Liver (tissue), 9 donors: Measurements from ENCODE around the gene FGF1. TPM values are rescaled to one million over a fixed set of nuclear protein-coding genes. Genes with fewer than 3 reads are reported as not detected.

Experiments
- DNase-seq: peaks from one replicate; pipeline ENCODE4 v3.0.0-alpha.2; 2017; ENCODE audit warnings: low spot score
- H3K27ac ChIP-seq, 2 donors: one replicate each; pipeline ENCODE4 v1.7.0; 2013; ENCODE audit warnings: inconsistent platforms in 2 of 2, low read length in 2 of 2, control low read depth in 1 of 2, low read depth in 1 of 2, mild to moderate bottlenecking in 1 of 2
- H3K27me3 ChIP-seq, 4 donors: one replicate each; pipeline versions ENCODE4 v1.6.1 to v1.7.0; 2013; ENCODE audit warnings: low read length in 3 of 4, inconsistent platforms in 1 of 4, mild to moderate bottlenecking in 1 of 4, moderate library complexity in 1 of 4; ENCODE audit not compliant: control insufficient read depth in 4 of 4, insufficient read depth in 4 of 4
- H3K36me3 ChIP-seq, 4 donors: one replicate each; pipeline versions ENCODE4 v1.6.1 to v1.7.0; 2013; ENCODE audit warnings: low read length in 3 of 4, mild to moderate bottlenecking in 3 of 4, low read depth in 1 of 4, moderate library complexity in 1 of 4; ENCODE audit not compliant: control insufficient read depth in 4 of 4, insufficient read depth in 3 of 4
- H3K4me1 ChIP-seq, 4 donors: one replicate each; pipeline versions ENCODE4 v1.6.1 to v1.7.0; 2013; ENCODE audit warnings: low read length in 3 of 4, mild to moderate bottlenecking in 3 of 4, moderate library complexity in 1 of 4; ENCODE audit not compliant: control insufficient read depth in 4 of 4, insufficient read depth in 4 of 4
- H3K4me3 ChIP-seq, 3 donors: one replicate each; pipeline versions ENCODE4 v1.6.1 to v1.7.0; 2013; ENCODE audit warnings: low read length in 3 of 3, control low read depth in 1 of 3, low read depth in 1 of 3, mild to moderate bottlenecking in 1 of 3
- H3K9ac ChIP-seq, 2 donors: one replicate each; pipeline ENCODE4 v1.7.0; 2013; ENCODE audit warnings: low read length in 2 of 2, mild to moderate bottlenecking in 2 of 2, moderate library complexity in 2 of 2, control low read depth in 1 of 2, low read depth in 1 of 2
- H3K9me3 ChIP-seq, 4 donors: one replicate each; pipeline versions ENCODE4 v1.6.1 to v1.7.0; 2013; ENCODE audit warnings: low read length in 3 of 4; ENCODE audit not compliant: control insufficient read depth in 4 of 4
- ATF3 ChIP-seq: IDR thresholded peaks from 2 replicates; pipeline ENCODE4 v1.6.1; 2016; ENCODE audit warnings: antibody characterized with exemption
- CTCF ChIP-seq: fragments of 150-350 bp; IDR thresholded peaks from 2 replicates; pipeline ENCODE4 v1.5.1; 2017; ENCODE audit warnings: improper control_type of control experiment, low read depth, low read length; ENCODE audit not compliant: missing input control
- EGR1 ChIP-seq, 2 donors: IDR thresholded peaks; 2 replicates each; pipeline ENCODE4 v1.6.1; 2016 to 2018; ENCODE audit warnings: antibody characterized with exemption in 2 of 2, low read depth in 2 of 2
- FOXA1 ChIP-seq: IDR thresholded peaks from 2 replicates; pipeline ENCODE4 v1.6.1; 2016; ENCODE audit warnings: antibody characterized with exemption
- GABPA ChIP-seq, 2 donors: IDR thresholded peaks in 1 of 2; conservative IDR thresholded peaks in 1 of 2; 2 replicates each; pipeline ENCODE4 v1.6.1; 2016; ENCODE audit warnings: antibody characterized with exemption in 2 of 2, mild to moderate bottlenecking in 1 of 2, moderate library complexity in 1 of 2
- HNF4G ChIP-seq: IDR thresholded peaks from 2 replicates; pipeline ENCODE4 v1.6.1; 2016; ENCODE audit warnings: antibody characterized with exemption
- MAX ChIP-seq: IDR thresholded peaks from 2 replicates; pipeline ENCODE4 v1.6.1; 2016; ENCODE audit warnings: antibody characterized with exemption
- NR2F2 ChIP-seq: IDR thresholded peaks from 2 replicates; pipeline ENCODE4 v1.6.1; 2016; ENCODE audit warnings: antibody characterized with exemption
- RAD21 ChIP-seq, 2 donors: IDR thresholded peaks; 2 replicates each; pipeline ENCODE4 v1.6.1; 2016; ENCODE audit warnings: antibody characterized with exemption in 2 of 2, mild to moderate bottlenecking in 2 of 2
- REST ChIP-seq: IDR thresholded peaks from 2 replicates; pipeline ENCODE4 v1.6.1; 2016; ENCODE audit warnings: antibody characterized with exemption, mild to moderate bottlenecking
- RXRA ChIP-seq, 2 donors: IDR thresholded peaks; 2 replicates each; pipeline ENCODE4 v1.6.1; 2017 to 2018; ENCODE audit warnings: antibody characterized with exemption in 2 of 2, mild to moderate bottlenecking in 1 of 2
- SP1 ChIP-seq: IDR thresholded peaks from 2 replicates; pipeline ENCODE4 v1.6.1; 2018; ENCODE audit warnings: antibody characterized with exemption, mild to moderate bottlenecking
- TAF1 ChIP-seq: conservative IDR thresholded peaks from 2 replicates; pipeline ENCODE4 v1.6.1; 2016; ENCODE audit warnings: antibody characterized with exemption, mild to moderate bottlenecking
- YY1 ChIP-seq: IDR thresholded peaks from 2 replicates; pipeline ENCODE4 v1.6.1; 2016; ENCODE audit warnings: antibody characterized with exemption, mild to moderate bottlenecking
- WGBS: extraction: QIAGEN DNeasy Blood & Tissue Kit; methylation state at CpG from one replicate; pipeline ENCODE4 v1.1.7; 2013; 5-methylcytosine and 5-hydroxymethylcytosine counted together
- polyA plus RNA-seq, 2 donors: library from polyadenylated mRNA; stranded (reverse) in 1 of 2; unstranded in 1 of 2; fragments of 200-250 nt in 1 of 2; fragments of >200 nt in 1 of 2; fragmentation: Nextera tagmentation in 1 of 2; extraction: Ambion mirVana in 1 of 2; gene quantifications; one replicate each; pipeline versions ENCODE4 v1.2.1 to v1.2.3, GENCODE V29; 2013 to 2015
- total RNA-seq, 2 donors: library from RNA; depleted of rRNA; stranded (reverse); fragments of >200 nt; gene quantifications; one replicate each; pipeline ENCODE4 v1.2.3, GENCODE V29; 2014
- donor health status: healthy.
- donor health status: healthy.
- donor health status: healthy.
- donor health status: healthy.
- donor health status: healthy.

Gene FGF1
- total and polyA plus RNA-seq, 4 donors, result 0.05 to 0.25 (median 0.16) TPM

DNA sequence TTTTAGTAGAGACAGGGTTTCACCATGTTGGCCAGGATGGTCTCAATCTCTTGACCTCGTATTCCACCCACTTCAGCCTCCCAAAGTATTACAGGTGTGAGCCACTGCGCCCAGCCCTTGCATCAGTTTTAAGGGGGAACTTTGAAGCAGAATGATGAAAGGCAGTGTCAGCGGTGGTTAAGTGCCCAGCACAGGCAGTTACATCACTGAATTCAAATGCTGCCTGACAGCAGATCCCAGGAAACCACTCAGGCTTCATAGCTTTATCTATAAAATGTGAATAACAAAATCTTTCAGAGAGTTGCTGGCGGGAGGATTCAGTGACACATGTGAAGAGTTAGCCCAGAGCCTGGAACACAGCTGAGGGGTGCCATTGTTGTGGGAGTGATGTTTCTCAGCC is 26.5 kb downstream of the FGF1 start:
- H3K9ac ChIP-seq, result no peak overlapping the region
- H3K4me1 ChIP-seq, result no peaks in the 10 kb centered on the region
- H3K27me3 ChIP-seq, result no peaks in the 10 kb centered on the region
- H3K9me3 ChIP-seq, result no peaks in the 10 kb centered on the region
- no peak overlapping the region for H3K27ac ChIP-seq
- DNase-seq, result no peak
- H3K4me3 ChIP-seq, result no peak overlapping the region
- TF ChIP-seq GABPA (IDR thresholded peaks at IDR 0.05 in 1 of 2, conservative IDR thresholded peaks at IDR 0.05 in 1 of 2), result no peak
- no peaks in the 10 kb centered on the region for H3K36me3 ChIP-seq
- WGBS, result 93% methylated on average over 4 of the region's 4 CpGs

DNA sequence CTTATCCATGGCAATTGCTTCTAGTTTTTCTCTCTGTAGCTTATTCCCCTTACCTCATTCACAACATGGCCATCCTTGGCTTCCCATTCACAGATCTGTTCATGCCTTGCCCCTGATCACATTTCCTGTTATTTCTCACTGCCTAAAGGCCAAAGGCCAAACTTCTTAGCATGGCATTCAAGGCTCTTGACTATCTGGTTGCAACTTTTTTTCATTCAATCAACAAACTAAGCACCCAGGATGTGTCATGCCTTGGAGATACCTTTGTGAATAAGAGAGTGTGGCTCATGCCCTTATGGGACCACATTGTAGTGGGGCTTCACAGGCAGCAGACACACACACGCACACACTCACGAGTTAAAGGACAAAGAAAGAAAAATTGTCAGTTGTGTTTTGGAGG is 27.6 kb downstream of the FGF1 start:
- Histone ChIP-seq H3K4me1 (no peaks in the 10 kb centered on the region), H3K27ac (no peak overlapping the region), H3K9ac (no peak overlapping the region), H3K9me3 (no peaks in the 10 kb centered on the region), H3K27me3 (no peaks in the 10 kb centered on the region), H3K36me3 (no peaks in the 10 kb centered on the region), H3K4me3 (no peak overlapping the region)
- no peak for DNase-seq
- WGBS, result 93% methylated on average over 2 of the region's 2 CpGs
- no peak for TF ChIP-seq HNF4G
- TF ChIP-seq EGR1 (IDR thresholded peaks at IDR 0.05; ENCODE audit: low read depth in 2 of 2), result no peak
- no peak for TF ChIP-seq SP1
- no peak for TF ChIP-seq MAX
- TF ChIP-seq CTCF, result no peak
- no peak for TF ChIP-seq RXRA (IDR thresholded peaks at IDR 0.05)
- TF ChIP-seq YY1, result no peak
- no peak for TF ChIP-seq NR2F2

GRCh38 chr5:142657446-142657845 is 28.4 kb downstream of the FGF1 start:
- Histone ChIP-seq H3K9me3 (no peaks in the 10 kb centered on the region), H3K4me3 (no peak overlapping the region), H3K27me3 (no peaks in the 10 kb centered on the region), H3K9ac (no peak overlapping the region), H3K4me1 (no peaks in the 10 kb centered on the region), H3K27ac (no peak overlapping the region), H3K36me3 (no peaks in the 10 kb centered on the region)
- 92% methylated on average over 8 of the region's 8 CpGs for WGBS
- TF ChIP-seq TAF1, result no peak
- TF ChIP-seq ATF3, result no peak
- no peak for TF ChIP-seq HNF4G
- TF ChIP-seq RAD21 (IDR thresholded peaks at IDR 0.05), result no peak
- no peak for TF ChIP-seq EGR1 (IDR thresholded peaks at IDR 0.05; ENCODE audit: low read depth in 2 of 2)
- no peak for TF ChIP-seq REST
- no peak for TF ChIP-seq FOXA1
- no peak for TF ChIP-seq CTCF
- no peak for TF ChIP-seq SP1
- DNase-seq, result no peak
